Measurements from ENCODE around the gene VASP. TPM values are rescaled to one million over a fixed set of nuclear protein-coding genes. Genes with fewer than 3 reads are reported as not detected.

VASP gene
- total RNA-seq, 2 experiments from 2014 or later, result 166 to 180 TPM

- peak; percentile 39 for ATAC-seq (ENCODE audit: low read depth)
- Mint-ChIP-seq H3K27me3 (no peaks in the 10 kb centered on the region), H3K36me3 (peaks cover 1% of the 10 kb centered on the region), H3K9me3 (no peaks in the 10 kb centered on the region), H3K4me1 (peaks cover 5% of the 10 kb centered on the region), H3K4me3 (no peak overlapping the region), H3K27ac (peak overlapping the region; percentile 33)
- POLR2A ChIA-PET, result no interaction called here
- DNase-seq, result peak; percentile 75
These were observed 62.5 kb downstream of the VASP start for GRCh38 chr19:45569619-45570421.

GRCh38 chr19:45571457-45572220, 64.4 kb downstream of the VASP start:
- Mint-ChIP-seq H3K27ac (no peak overlapping the region), H3K9me3 (no peaks in the 10 kb centered on the region), H3K4me1 (peaks cover 7% of the 10 kb centered on the region), H3K4me3 (no peak overlapping the region), H3K27me3 (no peaks in the 10 kb centered on the region), H3K36me3 (peaks cover 1% of the 10 kb centered on the region)
- DNase-seq (no peak), ATAC-seq (ENCODE audit: low read depth) (no peak)
- POLR2A ChIA-PET, result no interaction called here

- H3K36me3 Mint-ChIP-seq, result peaks cover 1% of the 10 kb centered on the region
- no peak overlapping the region for H3K4me3 Mint-ChIP-seq
- POLR2A ChIA-PET, result no interaction called here
- H3K4me1 Mint-ChIP-seq, result peaks cover 15% of the 10 kb centered on the region
- no peaks in the 10 kb centered on the region for H3K27me3 Mint-ChIP-seq
- ATAC-seq (ENCODE audit: low read depth), result no peak
- no peak for DNase-seq
- no peaks in the 10 kb centered on the region for H3K9me3 Mint-ChIP-seq
- H3K27ac Mint-ChIP-seq, result no peak overlapping the region
These were observed 67.2 kb downstream of the VASP start for GRCh38 chr19:45574526-45574925.

- no peak overlapping the region for H3K27ac Mint-ChIP-seq
- ATAC-seq (ENCODE audit: low read depth) (no peak), DNase-seq (no peak)
- no peaks in the 10 kb centered on the region for H3K9me3 Mint-ChIP-seq
- POLR2A ChIA-PET, result interaction anchor here (0.6 kb wide), 1 partner anchor 13 kb away, joined by 3 read pairs; no protein-coding TSS in a partner anchor
- peaks cover 1% of the 10 kb centered on the region for H3K36me3 Mint-ChIP-seq
- H3K27me3 Mint-ChIP-seq, result no peaks in the 10 kb centered on the region
- peaks cover 10% of the 10 kb centered on the region for H3K4me1 Mint-ChIP-seq
- no peak overlapping the region for H3K4me3 Mint-ChIP-seq
These were observed 67.9 kb downstream of the VASP start for GRCh38 chr19:45575216-45575615.

Other genes starting within 250 kb of the VASP start
- not detected for gene CKM, start 184.6 kb upstream of the VASP start, total RNA-seq
- not detected for gene KLC3, start 166.7 kb upstream of the VASP start, total RNA-seq
- 10 to 100 TPM; 20.0 to 28.2 TPM for gene ERCC2, start 136.9 kb upstream of the VASP start, total RNA-seq
- 10 to 100 TPM; 20.2 to 25.7 TPM for gene PPP1R13L, start 102.4 kb upstream of the VASP start, total RNA-seq
- gene POLR1G, start 100.8 kb upstream of the VASP start, total RNA-seq, result 1 to 10 TPM; 6.0 to 6.3 TPM
- 10 to 100 TPM; 63.1 to 63.3 TPM for gene ERCC1, start 83.6 kb upstream of the VASP start, total RNA-seq
- 10 to 100 TPM; 68.7 to 69.4 TPM for gene FOSB, start 39.5 kb upstream of the VASP start, total RNA-seq
- 1 to 10 TPM; 3.0 to 3.3 TPM for gene RTN2, start 10.4 kb upstream of the VASP start, total RNA-seq
- 1 to 10 TPM; 5.8 to 6.1 TPM for gene PPM1N, start 9.0 kb upstream of the VASP start, total RNA-seq
- 10 to 100 TPM; 10.6 to 11.8 TPM for gene OPA3, start 77.3 kb downstream of the VASP start, total RNA-seq
- gene GPR4, start 94.7 kb downstream of the VASP start, total RNA-seq, result not detected
- gene EML2, start 131.9 kb downstream of the VASP start, total RNA-seq, result 10 to 100 TPM; 93.1 to 94.2 TPM
- gene GIPR, start 160.7 kb downstream of the VASP start, total RNA-seq, result 10 to 100 TPM; 18.4 to 19.3 TPM
- gene SNRPD2, start 184.5 kb downstream of the VASP start, total RNA-seq, result 100 to 1,000 TPM; 520 to 523 TPM
- gene QPCTL, start 185.2 kb downstream of the VASP start, total RNA-seq, result 1 to 10 TPM; 9.3 to 9.7 TPM
- gene FBXO46, start 223.4 kb downstream of the VASP start, total RNA-seq, result 10 to 100 TPM; 29.9 to 35.5 TPM
- gene MEIOSIN, start 226.0 kb downstream of the VASP start, total RNA-seq, result not detected